Keratinocyte (primary cell): ENCODE data around the gene HRC. TPM values are rescaled to one million over a fixed set of nuclear protein-coding genes. Genes with fewer than 3 reads are reported as not detected.

Experiments used
- DNase-seq: peaks from one replicate; pipeline ENCODE4 v3.0.0-alpha.2; 2011; ENCODE audit warnings: low read depth, missing footprints, low spot score
- FAIRE-seq: peaks from 2 replicates; lab custom pipeline; 2011; peaks lifted over from hg19 to GRCh38; lab: Jason Lieb, UNC
- H2AFZ ChIP-seq: 2 replicates; pipeline ENCODE4 v1.6.0; 2012; ENCODE audit warnings: low read length, control low read depth, inconsistent platforms; ENCODE audit not compliant: control insufficient read depth
- H3K27ac ChIP-seq: 2 replicates; pipeline ENCODE4 v1.5.1; 2011; ENCODE audit warnings: low read length; ENCODE audit not compliant: control insufficient read depth, insufficient read depth
- H3K27me3 ChIP-seq: 3 replicates; pipeline ENCODE4 v1.6.0; 2011; ENCODE audit warnings: low read length; ENCODE audit not compliant: control insufficient read depth, insufficient read depth; ENCODE audit errors: extremely low read depth
- H3K36me3 ChIP-seq, 2 experiments: 2 replicates in 1 of 2; 3 replicates in 1 of 2; pipeline ENCODE4 v1.5.1; 2011; ENCODE audit warnings: low read length in 2 of 2, mild to moderate bottlenecking in 1 of 2; ENCODE audit not compliant: control insufficient read depth in 2 of 2, insufficient read depth in 2 of 2; ENCODE audit errors: extremely low read depth in 1 of 2
- H3K4me1 ChIP-seq: 3 replicates; pipeline ENCODE4 v1.5.1; 2011; ENCODE audit warnings: low read length; ENCODE audit not compliant: control insufficient read depth, insufficient read depth; ENCODE audit errors: extremely low read depth
- H3K4me2 ChIP-seq: 3 replicates; pipeline ENCODE4 v1.6.0; 2011; ENCODE audit warnings: low read depth, low read length; ENCODE audit not compliant: control insufficient read depth, insufficient read depth; ENCODE audit errors: extremely low read depth
- H3K4me3 ChIP-seq, 3 experiments: fragments of 200-600 bp in 1 of 3; sonication (generic) in 1 of 3; 2 replicates in 2 of 3; 3 replicates in 1 of 3; pipeline ENCODE4 v1.5.1; 2011 to 2016; ENCODE audit warnings: low read length in 3 of 3, mild to moderate bottlenecking in 3 of 3, control low read depth in 2 of 3, inconsistent platforms in 1 of 3, low read depth in 1 of 3, mixed read lengths in 1 of 3, mixed run types in 1 of 3, moderate library complexity in 1 of 3; ENCODE audit not compliant: control insufficient read depth in 2 of 3, insufficient read depth in 2 of 3; ENCODE audit errors: extremely low read depth in 1 of 3
- H3K79me2 ChIP-seq: 2 replicates; pipeline ENCODE4 v1.6.0; 2012; ENCODE audit warnings: low read length; ENCODE audit not compliant: control insufficient read depth, insufficient read depth
- H3K9ac ChIP-seq: 3 replicates; pipeline ENCODE4 v1.6.0; 2011; ENCODE audit warnings: low read length; ENCODE audit not compliant: control insufficient read depth, insufficient read depth; ENCODE audit errors: extremely low read depth
- H3K9me1 ChIP-seq: 3 replicates; pipeline ENCODE4 v1.6.0; 2011; ENCODE audit warnings: low read length; ENCODE audit not compliant: control insufficient read depth, insufficient read depth; ENCODE audit errors: extremely low read depth
- H3K9me3 ChIP-seq: 2 replicates; pipeline ENCODE4 v1.5.1; 2012; ENCODE audit warnings: low read depth, low read length; ENCODE audit not compliant: control insufficient read depth
- H4K20me1 ChIP-seq: 3 replicates; pipeline ENCODE4 v1.6.0; 2011; ENCODE audit warnings: low read length; ENCODE audit not compliant: control insufficient read depth, insufficient read depth; ENCODE audit errors: extremely low read depth
- EZH2 ChIP-seq: IDR thresholded peaks from one replicate; pipeline ENCODE4 v1.6.1; 2012; ENCODE audit warnings: inconsistent platforms, mild to moderate bottlenecking, low read length, moderate library complexity
- dilution Hi-C: fragments of 300-500 bp; cut with MboI; formaldehyde crosslinking; loops from one replicate; pipeline ENCODE4 v1.7.0; 2020; ENCODE audit warnings: low sequenced_read_pairs; ENCODE audit not compliant: extremely low pct_ligation_motif_present
- polyA plus RNA-seq, 5 experiments: library from polyadenylated mRNA; depleted of rRNA in 3 of 5; stranded (reverse) in 3 of 5; stranded (forward) in 1 of 5; unstranded in 1 of 5; fragments of >200 nt; gene quantifications; 1 replicate in 1 of 5; 2 replicates in 3 of 5; 3 replicates in 1 of 5; pipeline versions ENCODE4 v1.2.1 to v1.2.3, GENCODE V29; 2011 to 2012; ENCODE audit warnings: missing spikeins in 2 of 5, low read depth in 1 of 5, low replicate concordance in 1 of 5
- TF ChIP-seq, protein P1 (sequence below), 3 experiments: IDR thresholded peaks in 1 of 3; conservative IDR thresholded peaks in 1 of 3; optimal IDR thresholded peaks in 1 of 3; 2 replicates in 2 of 3; 3 replicates in 1 of 3; pipeline versions ENCODE3 to v1.5.1; 2011; ENCODE audit warnings: low read length in 3 of 3, mild to moderate bottlenecking in 3 of 3, moderate library complexity in 2 of 3, control low read depth in 1 of 3, inconsistent platforms in 1 of 3; ENCODE audit not compliant: insufficient read depth in 2 of 3; ENCODE audit errors: extremely low read depth in 1 of 3

The HRC gene
- polyA plus RNA-seq, 1 donor (not counting 4 experiments of a cell fraction or from before 2014, with no cell fraction given), result 0.08 TPM

DNA sequence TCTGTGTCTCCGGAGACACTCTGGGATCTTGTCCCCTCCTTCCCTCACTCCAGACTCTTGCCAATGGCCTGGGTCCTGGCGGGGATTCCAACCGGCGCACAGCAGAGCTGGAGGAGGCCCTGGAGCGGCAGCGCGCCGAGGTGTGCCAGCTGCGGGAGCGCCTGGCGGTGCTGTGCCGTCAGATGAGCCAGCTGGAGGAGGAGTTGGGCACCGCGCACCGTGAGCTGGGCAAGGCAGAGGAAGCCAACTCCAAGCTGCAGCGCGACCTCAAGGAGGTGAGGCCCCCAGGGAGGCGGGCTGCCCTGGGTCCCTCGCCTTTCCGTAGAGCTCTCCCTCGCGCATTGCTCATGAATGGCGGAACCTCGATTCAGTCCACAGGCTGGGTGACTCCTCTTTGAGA is 24.9 kb downstream of the HRC start:
- no peak overlapping the region for H3K27ac ChIP-seq
- no peak overlapping the region for H3K9ac ChIP-seq
- H3K9me3 ChIP-seq, result no peaks in the 10 kb centered on the region
- DNase-seq (no peak), FAIRE-seq (no peak)
- dilution Hi-C loops, result no loop called here
- no peaks in the 10 kb centered on the region for H3K9me1 ChIP-seq
- no peaks in the 10 kb centered on the region for H3K79me2 ChIP-seq
- H3K4me3 ChIP-seq, result no peak overlapping the region
- H4K20me1 ChIP-seq, result no peaks in the 10 kb centered on the region
- TF ChIP-seq, protein P1, sequence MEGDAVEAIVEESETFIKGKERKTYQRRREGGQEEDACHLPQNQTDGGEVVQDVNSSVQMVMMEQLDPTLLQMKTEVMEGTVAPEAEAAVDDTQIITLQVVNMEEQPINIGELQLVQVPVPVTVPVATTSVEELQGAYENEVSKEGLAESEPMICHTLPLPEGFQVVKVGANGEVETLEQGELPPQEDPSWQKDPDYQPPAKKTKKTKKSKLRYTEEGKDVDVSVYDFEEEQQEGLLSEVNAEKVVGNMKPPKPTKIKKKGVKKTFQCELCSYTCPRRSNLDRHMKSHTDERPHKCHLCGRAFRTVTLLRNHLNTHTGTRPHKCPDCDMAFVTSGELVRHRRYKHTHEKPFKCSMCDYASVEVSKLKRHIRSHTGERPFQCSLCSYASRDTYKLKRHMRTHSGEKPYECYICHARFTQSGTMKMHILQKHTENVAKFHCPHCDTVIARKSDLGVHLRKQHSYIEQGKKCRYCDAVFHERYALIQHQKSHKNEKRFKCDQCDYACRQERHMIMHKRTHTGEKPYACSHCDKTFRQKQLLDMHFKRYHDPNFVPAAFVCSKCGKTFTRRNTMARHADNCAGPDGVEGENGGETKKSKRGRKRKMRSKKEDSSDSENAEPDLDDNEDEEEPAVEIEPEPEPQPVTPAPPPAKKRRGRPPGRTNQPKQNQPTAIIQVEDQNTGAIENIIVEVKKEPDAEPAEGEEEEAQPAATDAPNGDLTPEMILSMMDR (optimal IDR thresholded peaks at IDR 0.05 in 1 of 3, IDR thresholded peaks at IDR 0.05 in 1 of 3, conservative IDR thresholded peaks at IDR 0.05 in 1 of 3; ENCODE audit: extremely low read depth in 1 of 3, insufficient read depth in 2 of 3, low read length in 3 of 3), result no peak
- TF ChIP-seq EZH2, result no peak
- H3K4me2 ChIP-seq, result no peak overlapping the region
- H3K27me3 ChIP-seq, result no peaks in the 10 kb centered on the region
- H2AFZ ChIP-seq, result no peak overlapping the region
- H3K4me1 ChIP-seq, result no peaks in the 10 kb centered on the region
- no peaks in the 10 kb centered on the region for H3K36me3 ChIP-seq

GRCh38 chr19:49129238-49129583 is 26.0 kb downstream of the HRC start:
- dilution Hi-C loops, result no loop called here
- DNase-seq (no peak), FAIRE-seq (no peak)
- Histone ChIP-seq H3K4me1 (peaks cover 4% of the 10 kb centered on the region), H3K9me3 (no peaks in the 10 kb centered on the region), H3K4me3 (no peak overlapping the region), H3K9ac (no peak overlapping the region), H3K79me2 (no peaks in the 10 kb centered on the region), H2AFZ (no peak overlapping the region), H3K9me1 (no peaks in the 10 kb centered on the region), H3K27ac (no peak overlapping the region), H3K4me2 (no peak overlapping the region), H3K36me3 (no peaks in the 10 kb centered on the region), H4K20me1 (no peaks in the 10 kb centered on the region), H3K27me3 (no peaks in the 10 kb centered on the region)
- TF ChIP-seq, protein P1 (optimal IDR thresholded peaks at IDR 0.05 in 1 of 3, IDR thresholded peaks at IDR 0.05 in 1 of 3, conservative IDR thresholded peaks at IDR 0.05 in 1 of 3; ENCODE audit: extremely low read depth in 1 of 3, insufficient read depth in 2 of 3, low read length in 3 of 3), result no peak
- TF ChIP-seq EZH2, result no peak
